H1 (cell line): ENCODE results near the gene AHI1. TPM values are rescaled to one million over a fixed set of nuclear protein-coding genes. Genes with fewer than 3 reads are reported as not detected.
"Not testable (repeated sequence)": the region's sequence is repeated elsewhere in the genome, so short reads cannot be mapped to it uniquely, and the experiment has no call there.

Experiments used
- CTCF ChIA-PET: fragments of 300-600 bp; sonication (Branson Sonifier 250); formaldehyde crosslinking; loops from one replicate; lab custom pipeline; 2021; ENCODE audit not compliant: partially characterized antibody; lab: Charles Lee
- POLR2A ChIA-PET: fragments of 300-600 bp; sonication (Branson Sonifier 250); formaldehyde crosslinking; loops from one replicate; lab custom pipeline; 2021; ENCODE audit warnings: inconsistent platforms; ENCODE audit not compliant: partially characterized antibody; lab: Charles Lee
- DNase-seq, 2 experiments: peaks; one replicate each; pipeline versions ENCODE4 v3.0.0 to v3.0.0-alpha.2; 2010 to 2022; ENCODE audit warnings: low spot score in 2 of 2, low read depth in 1 of 2, mixed read lengths in 1 of 2
- FAIRE-seq: peaks from 2 replicates; lab custom pipeline; 2011; peaks lifted over from hg19 to GRCh38; lab: Jason Lieb, UNC
- H2AFZ ChIP-seq: 2 replicates; pipeline ENCODE4 v1.8.1; 2012; ENCODE audit warnings: low read length, inconsistent platforms
- H2AK5ac ChIP-seq: 2 replicates; pipeline ENCODE4 v1.6.1; 2013; ENCODE audit warnings: low read depth, low read length
- H2BK120ac ChIP-seq: replicated peaks from 2 replicates; pipeline ENCODE3; 2013; ENCODE audit warnings: low read depth, low read length, inconsistent platforms
- H2BK12ac ChIP-seq: 2 replicates; pipeline ENCODE4 v1.6.1; 2013; ENCODE audit warnings: low read depth, low read length
- H2BK15ac ChIP-seq: 2 replicates; pipeline ENCODE4 v1.6.1; 2013; ENCODE audit warnings: low read length
- H2BK20ac ChIP-seq: 2 replicates; pipeline ENCODE4 v1.6.1; 2013; ENCODE audit warnings: low read length
- H2BK5ac ChIP-seq: 2 replicates; pipeline ENCODE4 v1.6.1; 2013; ENCODE audit warnings: low read depth, low read length
- H3K14ac ChIP-seq: 2 replicates; pipeline ENCODE4 v1.6.1; 2013; ENCODE audit warnings: inconsistent platforms; ENCODE audit not compliant: insufficient read length
- H3K18ac ChIP-seq: 2 replicates; pipeline ENCODE4 v1.6.1; 2013; ENCODE audit warnings: low read length; ENCODE audit errors: extremely low read depth
- H3K23ac ChIP-seq: 2 replicates; pipeline ENCODE4 v1.6.1; 2013; ENCODE audit warnings: inconsistent platforms; ENCODE audit not compliant: insufficient read length
- H3K23me2 ChIP-seq: 2 replicates; pipeline ENCODE4 v1.6.1; 2013; ENCODE audit warnings: low read depth, low read length
- H3K27ac ChIP-seq: 2 replicates; pipeline ENCODE4 v1.6.1; 2011; ENCODE audit warnings: low read depth, low read length, inconsistent platforms
- H3K27me3 ChIP-seq, 4 experiments: replicated peaks in 1 of 4; 1 replicate in 1 of 4; 2 replicates in 3 of 4; pipeline versions ENCODE4 v1.6.1 to v1.8.1; 2011 to 2013; ENCODE audit warnings: low read length in 3 of 4, mild to moderate bottlenecking in 3 of 4, inconsistent platforms in 2 of 4, mixed read lengths in 2 of 4, moderate library complexity in 1 of 4; ENCODE audit not compliant: control insufficient read depth in 3 of 4, insufficient read depth in 3 of 4; ENCODE audit errors: extremely low read depth in 1 of 4
- H3K36me3 ChIP-seq, 4 experiments: 2 replicates each; pipeline versions ENCODE4 v1.6.1 to v1.8.1; 2011 to 2013; ENCODE audit warnings: mild to moderate bottlenecking in 4 of 4, low read length in 3 of 4, moderate library complexity in 2 of 4, control low read depth in 1 of 4, inconsistent platforms in 1 of 4; ENCODE audit not compliant: insufficient read depth in 4 of 4, control insufficient read depth in 2 of 4
- H3K4ac ChIP-seq: replicated peaks from 2 replicates; pipeline ENCODE3; 2013; ENCODE audit warnings: low read length, low read depth, mixed read lengths, inconsistent platforms; ENCODE audit not compliant: insufficient read length
- H3K4me1 ChIP-seq, 4 experiments: replicated peaks in 1 of 4; 1 replicate in 1 of 4; 2 replicates in 3 of 4; pipeline versions ENCODE4 v1.6.1 to v1.8.1; 2011 to 2013; ENCODE audit warnings: low read length in 3 of 4, inconsistent platforms in 2 of 4, mixed read lengths in 1 of 4; ENCODE audit not compliant: insufficient read depth in 4 of 4, control insufficient read depth in 3 of 4
- H3K4me2 ChIP-seq, 2 experiments: 2 replicates each; pipeline versions ENCODE4 v1.6.1 to v1.8.1; 2011 to 2013; ENCODE audit warnings: low read depth in 2 of 2, low read length in 2 of 2, control low read depth in 1 of 2, inconsistent platforms in 1 of 2, mild to moderate bottlenecking in 1 of 2; ENCODE audit not compliant: insufficient read depth in 1 of 2
- H3K4me3 ChIP-seq, 4 experiments: fragments of 200-600, 300-600 bp in 1 of 4; sonication (generic), shearing (Covaris generic), sonication (Bioruptor Twin) in 1 of 4; 2 replicates each; pipeline versions ENCODE4 v1.5.1 to v1.8.1; 2011 to 2016; ENCODE audit warnings: low read length in 4 of 4, low read depth in 3 of 4, control low read depth in 2 of 4, inconsistent platforms in 2 of 4, mild to moderate bottlenecking in 2 of 4, mixed read lengths in 1 of 4, moderate library complexity in 1 of 4; ENCODE audit not compliant: insufficient read depth in 2 of 4; ENCODE audit errors: extremely low read depth in 1 of 4
- H3K56ac ChIP-seq: replicated peaks from 2 replicates; pipeline ENCODE3; 2013; ENCODE audit warnings: low read depth, mild to moderate bottlenecking, mixed read lengths, low read length, inconsistent platforms; ENCODE audit not compliant: insufficient read length
- H3K79me1 ChIP-seq: 2 replicates; pipeline ENCODE4 v1.6.1; 2013; ENCODE audit warnings: low read depth, low read length, control low read depth
- H3K79me2 ChIP-seq, 2 experiments: 2 replicates each; pipeline versions ENCODE4 v1.6.1 to v1.8.1; 2012 to 2013; ENCODE audit warnings: low read length in 2 of 2, mild to moderate bottlenecking in 2 of 2, inconsistent platforms in 1 of 2; ENCODE audit not compliant: insufficient read depth in 2 of 2, control insufficient read depth in 1 of 2
- H3K9ac ChIP-seq, 4 experiments: replicated peaks in 1 of 4; 1 replicate in 1 of 4; 2 replicates in 3 of 4; pipeline versions ENCODE4 v1.6.1 to v1.8.1; 2011 to 2013; ENCODE audit warnings: low read depth in 3 of 4, low read length in 3 of 4, control low read depth in 2 of 4, mild to moderate bottlenecking in 2 of 4, moderate library complexity in 2 of 4, inconsistent platforms in 1 of 4; ENCODE audit errors: extremely low read depth in 1 of 4
- H3K9me3 ChIP-seq, 2 experiments: 2 replicates each; pipeline versions ENCODE4 v1.6.1 to v1.8.1; 2012 to 2013; ENCODE audit warnings: mild to moderate bottlenecking in 2 of 2, moderate library complexity in 2 of 2, control low read depth in 1 of 2, inconsistent platforms in 1 of 2, low read depth in 1 of 2, low read length in 1 of 2, mixed read lengths in 1 of 2; ENCODE audit not compliant: insufficient read depth in 2 of 2
- H4K20me1 ChIP-seq, 2 experiments: replicated peaks in 1 of 2; 2 replicates each; pipeline versions ENCODE3 to v1.8.1; 2011 to 2013; ENCODE audit warnings: inconsistent platforms in 2 of 2, low read length in 2 of 2, mild to moderate bottlenecking in 1 of 2; ENCODE audit not compliant: insufficient read depth in 2 of 2, control insufficient read depth in 1 of 2
- H4K5ac ChIP-seq: 2 replicates; pipeline ENCODE4 v1.6.1; 2013; ENCODE audit warnings: low read length, low read depth, mixed read lengths, inconsistent platforms; ENCODE audit not compliant: insufficient read length
- H4K8ac ChIP-seq: 2 replicates; pipeline ENCODE4 v1.8.0; 2013; ENCODE audit warnings: mild to moderate bottlenecking, moderate library complexity, low read length, inconsistent platforms; ENCODE audit not compliant: insufficient read depth; ENCODE audit errors: extremely low read depth
- H4K91ac ChIP-seq: replicated peaks from 2 replicates; pipeline ENCODE3; 2013; ENCODE audit warnings: low read length, mixed read lengths, inconsistent platforms; ENCODE audit not compliant: insufficient read length
- WGBS, 2 experiments: shearing (Covaris generic) in 1 of 2; methylation state at CpG; one replicate each; pipeline versions ENCODE4 v1.1.6 to v1.1.7; 2013 to 2015; ENCODE audit warnings: low lambda C conversion rate in 2 of 2, mixed read lengths in 2 of 2, inconsistent platforms in 1 of 2, low coverage in 1 of 2, missing lambda C conversion rate in 1 of 2; ENCODE audit not compliant: insufficient replicate concordance in 2 of 2, insufficient coverage in 1 of 2, insufficient read length in 1 of 2; ENCODE audit errors: extremely low coverage in 1 of 2, missing lambda C conversion rate in 1 of 2; 5-methylcytosine and 5-hydroxymethylcytosine counted together
- polyA plus RNA-seq, 7 experiments: library from polyadenylated mRNA; depleted of rRNA in 3 of 7; stranded (reverse) in 5 of 7; unstranded in 2 of 7; fragments of >200 nt in 5 of 7; fragments of 200-250 nt in 2 of 7; gene quantifications; 1 replicate in 5 of 7; 2 replicates in 1 of 7; 4 replicates in 1 of 7; pipeline versions ENCODE4 v1.2.1 to v1.2.3, GENCODE V29; 2011 to 2013; ENCODE audit warnings: missing spikeins in 2 of 7, mixed read lengths in 2 of 7
- total RNA-seq: library from RNA; stranded (reverse); fragmentation: NEBNext Ultra II Directional; extraction: Animal tissue kit (Norgen Biotek cat#: 25700); gene quantifications from 2 replicates; pipeline ENCODE4 v1.2.1, GENCODE V29; 2021

The AHI1 gene
- total and polyA plus RNA-seq, 2 of the 8 experiments (the other 6 are each of a cell fraction or from before 2014, with no cell fraction given): 4.2 to 19.6 TPM

- H4K5ac ChIP-seq, H3K56ac ChIP-seq, POLR2A ChIA-PET, H3K4me3 ChIP-seq, H2BK15ac ChIP-seq, H2BK5ac ChIP-seq, H3K27me3 ChIP-seq, DNase-seq, H2BK12ac ChIP-seq, H3K14ac ChIP-seq, H2BK20ac ChIP-seq, H3K4me1 ChIP-seq, H2BK120ac ChIP-seq, H3K9ac ChIP-seq, H3K79me2 ChIP-seq, H3K23me2 ChIP-seq, H2AK5ac ChIP-seq, FAIRE-seq, H3K4ac ChIP-seq, H3K18ac ChIP-seq, H3K79me1 ChIP-seq, CTCF ChIA-PET, H2AFZ ChIP-seq, H4K8ac ChIP-seq, H4K20me1 ChIP-seq, H3K36me3 ChIP-seq, H3K23ac ChIP-seq, H3K9me3 ChIP-seq, H3K27ac ChIP-seq, H4K91ac ChIP-seq, H3K4me2 ChIP-seq: not testable (repeated sequence)
- WGBS, 2 experiments: 92% methylated on average over 8 of the region's 8 CpGs; no CpG with 5 or more reads in 1 of the 2 experiments
Measured at GRCh38 chr6:135339920-135340319, 157.6 kb downstream of the AHI1 start.
